GM18873 (cell line): ENCODE data around the gene APEX1.

ENCODE experiments used
- ATAC-seq: cut with Tn5 transposase; IDR thresholded peaks from one replicate; pipeline ENCODE4 v1.9.1; 2021; ENCODE audit warnings: mild to moderate bottlenecking, moderate library complexity, moderate number of reproducible peaks; ENCODE audit not compliant: unreplicated experiment, low FRiP score

APEX1 gene

GRCh38 chr14:20469890-20470602 is 15.0 kb downstream of the APEX1 start:
- peak; percentile 32 for ATAC-seq

DNA sequence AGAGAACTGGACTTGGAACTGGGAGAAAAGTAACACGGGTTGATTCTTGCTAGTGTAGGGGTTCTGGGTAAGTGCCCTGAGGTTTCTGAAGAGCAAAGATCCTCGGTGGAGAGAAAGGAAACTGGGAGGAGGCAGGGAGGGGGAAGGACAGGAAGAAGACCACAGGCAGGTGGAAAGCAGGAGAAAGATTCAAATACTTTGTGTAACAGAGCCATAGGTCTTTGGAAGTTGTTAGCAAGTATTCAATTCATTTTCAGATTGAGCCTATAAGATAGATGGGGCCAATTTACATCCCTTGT is 15.5 kb downstream of the APEX1 start:
- no peak for ATAC-seq

DNA sequence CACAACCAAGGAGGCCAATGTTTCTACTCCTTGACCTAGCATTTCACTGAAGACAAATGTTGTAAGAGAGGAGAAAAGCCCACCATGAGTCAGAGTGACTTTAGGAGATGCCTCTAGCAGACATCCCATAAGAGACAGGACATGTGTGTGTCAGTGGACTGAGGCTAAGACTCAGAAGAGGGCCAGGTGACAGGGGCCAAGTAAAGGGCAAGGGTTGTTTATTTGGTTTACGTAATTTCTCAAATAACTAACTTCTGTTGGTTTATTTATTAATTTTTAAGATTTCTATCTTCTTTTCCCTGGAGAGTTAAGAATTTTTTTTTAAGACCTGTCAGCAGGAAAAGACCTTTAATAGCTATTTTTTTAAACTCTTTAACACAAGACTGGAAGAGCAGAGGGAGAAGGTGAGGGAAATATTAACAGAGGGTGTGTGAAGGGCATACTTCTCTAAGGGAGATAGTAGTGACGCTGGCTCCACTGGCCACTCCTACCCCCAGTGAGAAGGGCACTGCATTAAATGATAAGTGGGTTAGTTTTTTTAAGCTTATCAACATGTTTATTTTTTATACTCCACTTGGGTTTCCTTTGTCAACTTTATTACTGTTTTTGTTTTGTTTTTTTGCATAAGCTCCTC is 17.6 kb downstream of the APEX1 start:
- ATAC-seq: no peak

DNA sequence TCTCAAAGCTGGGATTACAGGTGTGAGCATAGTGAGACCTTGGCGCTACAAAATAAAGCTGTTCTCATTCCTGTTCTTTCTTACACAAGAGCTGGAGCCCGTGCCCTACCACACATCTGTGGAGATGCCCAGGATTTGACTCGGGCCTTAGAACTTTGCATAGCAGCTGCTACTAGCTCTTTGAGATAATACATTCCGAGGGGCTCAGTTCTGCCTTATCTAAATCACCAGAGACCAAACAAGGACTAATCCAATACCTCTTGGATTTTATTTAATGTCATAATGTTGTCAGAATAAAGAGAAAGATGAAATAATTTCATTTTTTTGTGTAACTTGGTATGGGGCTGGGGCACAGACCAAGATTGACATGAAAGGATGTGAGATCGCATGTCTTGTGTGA is 21.8 kb downstream of the APEX1 start:
- ATAC-seq: no peak

DNA sequence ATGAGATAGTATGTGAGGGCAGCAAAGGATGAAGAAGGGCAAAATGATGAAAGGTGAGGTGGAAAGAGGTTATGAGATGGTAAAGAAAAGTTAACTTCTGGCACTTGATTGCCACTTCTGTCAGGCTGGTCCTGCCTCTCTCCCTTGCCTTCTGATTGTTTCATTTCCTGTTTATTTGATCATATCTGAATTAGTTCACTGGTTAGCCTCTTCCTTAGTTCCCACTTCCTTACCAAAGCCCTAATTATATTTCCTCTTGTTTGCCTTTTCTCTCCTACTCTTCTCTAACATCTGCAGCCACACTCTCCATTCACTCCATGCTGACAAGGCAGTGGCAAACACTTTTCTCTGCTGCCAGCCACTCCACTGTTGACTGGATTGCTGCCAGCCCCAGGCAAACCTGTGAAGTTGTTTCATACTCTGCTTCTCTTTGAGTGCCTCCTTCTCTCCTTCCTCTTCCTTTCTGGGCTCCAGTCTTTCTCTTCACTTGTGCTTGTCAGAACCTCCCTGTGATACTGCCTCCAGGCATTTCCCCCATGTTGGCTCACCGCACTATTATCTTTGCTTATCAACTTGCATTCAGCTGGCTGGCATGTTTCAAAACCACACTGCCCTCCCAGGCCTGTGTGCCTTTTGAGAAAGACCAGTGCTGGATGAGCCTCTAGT is 22.3 kb downstream of the APEX1 start:
- no peak for ATAC-seq

DNA sequence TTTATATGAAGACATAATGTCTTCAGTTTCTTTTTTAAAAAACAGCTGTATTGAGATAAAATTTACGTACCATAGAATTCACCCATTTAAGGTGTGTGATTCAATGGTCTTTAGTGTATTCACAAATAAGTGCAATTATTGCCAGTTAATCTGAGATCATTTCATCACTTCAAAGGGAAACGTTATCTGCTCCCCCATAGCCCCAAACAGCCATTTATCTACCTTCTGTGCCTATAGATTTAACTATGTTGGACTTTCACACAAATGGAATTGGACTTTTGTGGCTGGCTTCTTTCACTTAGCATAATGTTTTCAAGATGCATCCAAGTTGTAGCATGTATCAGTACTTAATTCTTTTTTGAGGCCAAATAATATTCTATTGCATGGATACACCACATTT is 23.9 kb downstream of the APEX1 start:
- ATAC-seq: no peak

- ATAC-seq: no peak
Observed at GRCh38 chr14:20482382-20482781, 27.4 kb downstream of the APEX1 start.

DNA sequence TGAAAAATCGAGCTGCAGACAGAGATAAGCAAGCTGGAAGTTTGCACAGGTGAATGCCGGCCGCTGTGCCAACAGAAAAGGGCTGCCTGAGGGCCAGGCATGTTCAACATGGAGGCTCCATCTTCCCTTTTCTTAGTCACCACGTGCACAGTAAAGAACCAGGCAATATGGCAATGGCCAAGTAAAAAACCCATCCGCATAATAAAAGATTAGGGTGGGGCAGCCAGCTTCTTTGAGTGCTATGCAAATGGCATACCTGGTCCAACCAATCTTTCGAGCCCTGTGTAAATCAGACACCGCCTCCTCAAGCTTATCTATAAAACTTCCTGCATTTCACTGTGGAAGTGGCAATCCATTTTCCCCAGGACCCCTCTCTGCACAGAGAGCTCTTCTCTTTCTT is 30.9 kb downstream of the APEX1 start:
- no peak for ATAC-seq

- ATAC-seq: no peak
Observed at GRCh38 chr14:20486684-20487395, 31.8 kb downstream of the APEX1 start.

- ATAC-seq: no peak
Observed at GRCh38 chr14:20487396-20487725, 32.3 kb downstream of the APEX1 start.

GRCh38 chr14:20489093-20489994 is 34.3 kb downstream of the APEX1 start:
- no peak for ATAC-seq

- ATAC-seq: no peak
Observed at GRCh38 chr14:20490563-20490962, 35.5 kb downstream of the APEX1 start.

- no peak for ATAC-seq
Observed at GRCh38 chr14:20492486-20492885, 37.5 kb downstream of the APEX1 start.

GRCh38 chr14:20493634-20494033 is 38.6 kb downstream of the APEX1 start:
- ATAC-seq: no peak

- no peak for ATAC-seq
Observed at GRCh38 chr14:20494935-20495766, 40.1 kb downstream of the APEX1 start.

GRCh38 chr14:20498622-20499021 is 43.6 kb downstream of the APEX1 start:
- ATAC-seq: no peak

- ATAC-seq: no peak
Observed at GRCh38 chr14:20499108-20499507, 44.1 kb downstream of the APEX1 start.

- ATAC-seq: no peak
Observed at GRCh38 chr14:20499881-20500280, 44.9 kb downstream of the APEX1 start.

- ATAC-seq: no peak
Observed at GRCh38 chr14:20501346-20501745, 46.3 kb downstream of the APEX1 start.

DNA sequence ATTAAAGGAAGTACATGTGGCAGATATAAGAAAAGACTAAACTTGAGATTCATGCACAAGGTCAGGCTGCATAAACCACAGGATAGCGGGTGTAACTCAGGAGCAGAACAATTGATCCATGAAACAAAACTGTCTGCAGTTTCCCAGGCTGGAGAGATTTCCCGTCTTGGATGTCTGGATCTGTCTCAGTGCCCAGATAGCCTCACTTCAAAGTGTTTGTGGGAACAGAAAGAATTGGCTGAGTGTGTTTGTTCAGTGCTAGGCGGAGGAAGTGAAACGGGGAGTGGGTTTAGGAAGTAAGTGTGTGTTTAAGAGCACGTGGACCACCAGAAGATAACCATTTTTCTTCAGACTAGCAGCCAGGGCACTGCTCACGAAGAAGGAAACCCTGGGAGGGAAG is 48.9 kb downstream of the APEX1 start:
- no peak for ATAC-seq
